ENCODE results near the gene SYT17. TPM values are rescaled to one million over a fixed set of nuclear protein-coding genes. Genes with fewer than 3 reads are reported as not detected.

Gene SYT17
- total RNA-seq, 1 experiment from 2014 or later = 36.6 TPM

DNA sequence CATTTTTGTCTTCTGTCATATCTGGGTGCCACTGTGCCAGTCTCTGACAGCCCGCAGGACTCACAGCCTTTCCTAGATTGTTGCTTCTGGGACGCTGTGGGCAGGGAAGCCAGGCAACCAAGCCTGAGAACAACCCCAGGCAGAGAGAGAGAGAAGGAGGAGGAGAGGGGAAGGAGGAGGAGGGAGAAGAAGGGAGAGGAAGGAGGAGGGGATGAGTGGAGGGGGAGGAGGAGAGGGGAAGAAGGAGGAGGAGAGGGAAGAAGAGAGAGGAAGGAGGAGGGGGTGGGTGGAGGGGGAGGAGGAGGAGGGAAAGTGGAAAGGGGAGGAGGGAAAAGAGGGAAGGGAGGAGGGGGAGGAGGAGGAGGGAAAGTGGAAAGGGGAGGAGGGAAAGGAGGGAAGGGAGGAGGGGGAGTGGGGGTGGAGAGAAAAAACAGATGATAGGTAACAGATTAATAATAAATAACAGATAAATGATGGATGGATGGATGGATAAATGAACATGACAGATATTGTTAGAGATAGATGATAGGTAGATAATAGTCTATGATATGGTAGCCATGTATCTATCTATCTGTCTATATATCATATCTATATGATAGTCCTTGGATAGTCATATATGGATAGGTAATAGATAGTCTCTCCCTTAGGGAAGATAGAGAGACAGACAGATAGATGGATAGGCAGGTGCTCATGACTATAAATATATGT is 146.8 kb downstream of the SYT17 start:
- intact Hi-C loops (cut with micrococcal nuclease; ENCODE audit: unreplicated experiment) = no loop called here
- CTCF ChIA-PET = no interaction called here

DNA sequence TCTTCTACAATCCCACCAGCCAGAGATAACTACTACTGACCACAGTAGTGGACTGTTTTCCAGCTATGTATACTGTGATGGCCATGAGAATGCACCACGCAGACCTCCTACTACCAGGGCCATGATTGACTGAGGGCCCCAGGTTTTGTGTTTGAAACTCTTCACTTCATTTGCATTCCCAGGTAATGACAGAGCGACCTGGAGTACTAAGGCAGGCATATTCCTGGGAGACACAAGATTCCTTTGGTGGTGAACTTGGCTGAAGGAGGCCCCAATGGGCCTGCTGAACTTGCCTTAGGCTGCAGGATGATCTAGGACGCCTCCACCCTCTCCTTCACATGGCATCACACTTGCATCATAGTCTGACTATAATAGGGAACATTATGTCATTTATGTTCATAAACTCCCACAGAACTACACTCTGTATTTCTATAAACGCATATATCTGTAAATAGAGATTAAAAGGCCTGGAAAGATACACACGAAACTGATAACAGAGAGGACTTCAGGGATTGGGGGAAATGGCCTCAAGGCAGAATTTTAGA is 147.9 kb downstream of the SYT17 start:
- intact Hi-C loops (cut with micrococcal nuclease; ENCODE audit: unreplicated experiment) = no loop called here
- H3K4me3 ChIP-seq = no peak overlapping the region
- no peaks in the 10 kb centered on the region for H3K9me2 ChIP-seq (ENCODE audit: insufficient read depth)
- H3K27ac ChIP-seq = no peak overlapping the region
- no peaks in the 10 kb centered on the region for H3K9me3 ChIP-seq (ENCODE audit: insufficient read depth, low read depth)
- no peaks in the 10 kb centered on the region for H3K79me2 ChIP-seq (ENCODE audit: low read depth)
- H2AFZ ChIP-seq = no peak overlapping the region
- H3K4me2 ChIP-seq = no peak overlapping the region
- H3K36me3 ChIP-seq (ENCODE audit: low read depth) = no peaks in the 10 kb centered on the region
- no peaks in the 10 kb centered on the region for H3K27me3 ChIP-seq (ENCODE audit: insufficient read depth, low read depth)
- ChIA-PET CTCF (no interaction called here), POLR2A (ENCODE audit: unreplicated experiment) (no interaction called here)
- TF ChIP-seq, protein P1, sequence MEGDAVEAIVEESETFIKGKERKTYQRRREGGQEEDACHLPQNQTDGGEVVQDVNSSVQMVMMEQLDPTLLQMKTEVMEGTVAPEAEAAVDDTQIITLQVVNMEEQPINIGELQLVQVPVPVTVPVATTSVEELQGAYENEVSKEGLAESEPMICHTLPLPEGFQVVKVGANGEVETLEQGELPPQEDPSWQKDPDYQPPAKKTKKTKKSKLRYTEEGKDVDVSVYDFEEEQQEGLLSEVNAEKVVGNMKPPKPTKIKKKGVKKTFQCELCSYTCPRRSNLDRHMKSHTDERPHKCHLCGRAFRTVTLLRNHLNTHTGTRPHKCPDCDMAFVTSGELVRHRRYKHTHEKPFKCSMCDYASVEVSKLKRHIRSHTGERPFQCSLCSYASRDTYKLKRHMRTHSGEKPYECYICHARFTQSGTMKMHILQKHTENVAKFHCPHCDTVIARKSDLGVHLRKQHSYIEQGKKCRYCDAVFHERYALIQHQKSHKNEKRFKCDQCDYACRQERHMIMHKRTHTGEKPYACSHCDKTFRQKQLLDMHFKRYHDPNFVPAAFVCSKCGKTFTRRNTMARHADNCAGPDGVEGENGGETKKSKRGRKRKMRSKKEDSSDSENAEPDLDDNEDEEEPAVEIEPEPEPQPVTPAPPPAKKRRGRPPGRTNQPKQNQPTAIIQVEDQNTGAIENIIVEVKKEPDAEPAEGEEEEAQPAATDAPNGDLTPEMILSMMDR (conservative IDR thresholded peaks at IDR 0.05) = no peak
- TF ChIP-seq EZH2 (IDR thresholded peaks at IDR 0.05; ENCODE audit: low read depth) = no peak
- no TSS peak for BruUV-seq (replicated peaks)
- H3K4me1 ChIP-seq (replicated peaks; ENCODE audit: insufficient read depth) = no peaks in the 10 kb centered on the region
- no peak for DNase-seq
- H4K20me1 ChIP-seq (ENCODE audit: insufficient read depth) = no peaks in the 10 kb centered on the region
- H3F3A ChIP-seq (ENCODE audit: insufficient read depth, low read depth) = no peaks in the 10 kb centered on the region

More for the DNA sequence above, 146.8 kb downstream of the SYT17 start:
- BruUV-seq (replicated peaks) = no TSS peak
- Histone ChIP-seq H3K36me3 (ENCODE audit: low read depth) (no peaks in the 10 kb centered on the region), H3K9me3 (ENCODE audit: insufficient read depth, low read depth) (no peaks in the 10 kb centered on the region), H4K20me1 (ENCODE audit: insufficient read depth) (no peaks in the 10 kb centered on the region), H3K27ac (no peak overlapping the region), H3K4me1 (replicated peaks; ENCODE audit: insufficient read depth) (no peaks in the 10 kb centered on the region), H3K4me3 (no peak overlapping the region), H3F3A (ENCODE audit: insufficient read depth, low read depth) (no peaks in the 10 kb centered on the region), H3K4me2 (no peak overlapping the region), H3K9me2 (ENCODE audit: insufficient read depth) (no peaks in the 10 kb centered on the region), H2AFZ (no peak overlapping the region), H3K79me2 (ENCODE audit: low read depth) (no peaks in the 10 kb centered on the region), H3K27me3 (ENCODE audit: insufficient read depth, low read depth) (no peaks in the 10 kb centered on the region)
- TF ChIP-seq EZH2 (IDR thresholded peaks at IDR 0.05; ENCODE audit: low read depth) = no peak
- TF ChIP-seq, protein P1 (conservative IDR thresholded peaks at IDR 0.05) = no peak
- POLR2A ChIA-PET (ENCODE audit: unreplicated experiment) = no interaction called here
- no peak for DNase-seq

DNA sequence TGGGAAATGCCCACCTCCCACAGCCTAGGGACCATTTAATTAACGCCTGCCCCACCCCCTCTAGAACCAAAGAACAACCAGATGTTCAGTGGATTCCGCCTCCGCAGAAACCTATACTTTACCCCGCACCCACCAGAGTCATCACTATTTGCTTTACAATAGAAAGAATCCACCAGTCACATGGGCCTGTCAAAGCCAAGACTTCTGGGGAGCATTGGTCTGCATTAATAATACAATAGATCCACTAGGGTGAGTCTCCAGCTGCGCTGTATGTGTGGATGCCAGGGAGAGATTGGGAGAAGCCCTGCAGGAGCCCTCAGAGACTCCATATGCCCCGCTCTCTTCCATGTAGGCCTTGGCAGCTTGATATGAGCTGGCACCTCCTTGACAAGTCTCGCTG is 148.8 kb downstream of the SYT17 start:
- Histone ChIP-seq H3K36me3 (ENCODE audit: low read depth) (no peaks in the 10 kb centered on the region), H3F3A (ENCODE audit: insufficient read depth, low read depth) (no peaks in the 10 kb centered on the region), H2AFZ (no peak overlapping the region), H3K27me3 (ENCODE audit: insufficient read depth, low read depth) (no peaks in the 10 kb centered on the region), H4K20me1 (ENCODE audit: insufficient read depth) (no peaks in the 10 kb centered on the region), H3K27ac (no peak overlapping the region), H3K4me1 (replicated peaks; ENCODE audit: insufficient read depth) (no peaks in the 10 kb centered on the region), H3K4me3 (no peak overlapping the region), H3K4me2 (no peak overlapping the region), H3K79me2 (ENCODE audit: low read depth) (no peaks in the 10 kb centered on the region), H3K9me3 (ENCODE audit: insufficient read depth, low read depth) (no peaks in the 10 kb centered on the region), H3K9me2 (ENCODE audit: insufficient read depth) (no peaks in the 10 kb centered on the region)
- POLR2A ChIA-PET (ENCODE audit: unreplicated experiment) = no interaction called here
- DNase-seq = no peak
- intact Hi-C loops (cut with micrococcal nuclease; ENCODE audit: unreplicated experiment) = no loop called here
- CTCF ChIA-PET = no interaction called here
- TF ChIP-seq, protein P1 (conservative IDR thresholded peaks at IDR 0.05) = no peak
- no peak for TF ChIP-seq EZH2 (IDR thresholded peaks at IDR 0.05; ENCODE audit: low read depth)
- no TSS peak for BruUV-seq (replicated peaks)

Other genes with a start within 250 kb of the SYT17 start
- 97.0 and 125 TPM in 2 replicates for gene SMG1, start 241.8 kb upstream of the SYT17 start, total RNA-seq (2021)
- gene TMC7, start 184.3 kb upstream of the SYT17 start, total RNA-seq (2021) = 4.3 and 4.4 TPM in 2 replicates
- 26.9 and 30.7 TPM in 2 replicates for gene COQ7, start 100.6 kb upstream of the SYT17 start, total RNA-seq (2021)
- gene ITPRIPL2, start 54.3 kb upstream of the SYT17 start, total RNA-seq (2021) = 117 and 142 TPM in 2 replicates
- gene CLEC19A, start 117.5 kb downstream of the SYT17 start, total RNA-seq (2021) = 0.38 and 0.41 TPM in 2 replicates
- 22.1 and 52.5 TPM in 2 replicates for gene TMC5, start 249.6 kb downstream of the SYT17 start, total RNA-seq (2021)

All from PC-9 (cell line).